ENCODE data around the gene POLN.
A peak's percentile ranks its signal among the peaks of the same experiment; 100 is the strongest.

Gene POLN

GRCh38 chr4:2262145-2262943, 20.4 kb upstream of the POLN start:
- DNase-seq: peak; percentile 99

GRCh38 chr4:2261853-2262144, 19.9 kb upstream of the POLN start, which contains the start of gene MXD4:
Gene MXD4 (minus strand): TSS chr4:2262109. CDS start chr4:2261980, 129 bp downstream.
- no peak for DNase-seq

- DNase-seq: peak; percentile 29
These were observed 19.4 kb upstream of the POLN start for GRCh38 chr4:2261110-2261852.

- DNase-seq: no peak
These were observed 18.6 kb upstream of the POLN start for GRCh38 chr4:2260344-2261109.

- DNase-seq: no peak
These were observed 17.8 kb upstream of the POLN start for GRCh38 chr4:2259541-2260343.

GRCh38 chr4:2259036-2259540, 17.2 kb upstream of the POLN start:
- DNase-seq: no peak

- DNase-seq: no peak
These were observed 16.4 kb upstream of the POLN start for GRCh38 chr4:2258091-2259035.

GRCh38 chr4:2257361-2258081, 15.6 kb upstream of the POLN start:
- no peak for DNase-seq

GRCh38 chr4:2256781-2257191, 14.9 kb upstream of the POLN start:
- no peak for DNase-seq

GRCh38 chr4:2256156-2256731, 14.3 kb upstream of the POLN start:
- no peak for DNase-seq

GRCh38 chr4:2255501-2256155, 13.7 kb upstream of the POLN start:
- no peak for DNase-seq

- no peak for DNase-seq
These were observed 13.0 kb upstream of the POLN start for GRCh38 chr4:2254665-2255500.

GRCh38 chr4:2253160-2254084, 11.5 kb upstream of the POLN start:
- DNase-seq: no peak

GRCh38 chr4:2252530-2253091, 10.7 kb upstream of the POLN start:
- DNase-seq: no peak

- DNase-seq: no peak
These were observed 10.0 kb upstream of the POLN start for GRCh38 chr4:2251795-2252529.

- DNase-seq: no peak
These were observed 9.3 kb upstream of the POLN start for GRCh38 chr4:2251073-2251794.
